A549 (cell line): Measurements from ENCODE around the gene SLC12A7. TPM values are rescaled to one million over a fixed set of nuclear protein-coding genes. Genes with fewer than 3 reads are reported as not detected.
"Not testable (repeated sequence)": the region's sequence is repeated elsewhere in the genome, so short reads cannot be mapped to it uniquely, and the experiment has no call there.

Experiments used
- ATAC-seq, 2 experiments: fragments of 200-7000 bp in 1 of 2; fragments of >200 bp in 1 of 2; cut with Nextera tagmentation in 1 of 2; cut with Tn5 transposase in 1 of 2; 3 replicates each; pipeline versions ENCODE4 v1.8.0 to v1.9.1; 2018 to 2020; ENCODE audit warnings: mild to moderate bottlenecking in 1 of 2, moderate library complexity in 1 of 2
- CTCF ChIA-PET: fragments of 300-600 bp; sonication (Branson Sonifier 250); formaldehyde crosslinking; extraction: SDS; loops from one replicate; lab custom pipeline; 2021; ENCODE audit warnings: antibody characterized with exemption, inconsistent platforms; lab: Yijun Ruan, JAX
- POLR2A ChIA-PET: fragments of 350-600 bp; formaldehyde crosslinking; extraction: SDS; loops from one replicate; lab custom pipeline; 2021; ENCODE audit warnings: antibody characterized with exemption, inconsistent platforms; lab: Yijun Ruan, JAX
- DNase-seq, 2 experiments: peaks; one replicate each; pipeline versions ENCODE4 v3.0.0 to v3.0.0-alpha.2; 2011 to 2016; ENCODE audit warnings: low read depth in 1 of 2, low spot score in 1 of 2
- FAIRE-seq: peaks from 2 replicates; lab custom pipeline; 2011; peaks lifted over from hg19 to GRCh38; lab: Jason Lieb, UNC
- H3K27ac ChIP-seq, 2 experiments: fragments of >200 bp; sonication (Bioruptor Twin); formaldehyde crosslinking; 3 replicates each; pipeline ENCODE4 v1.5.1; 2016 to 2017
- H3K4me1 ChIP-seq: fragments of >200 bp; sonication (Bioruptor Twin); formaldehyde crosslinking; 3 replicates; pipeline ENCODE4 v1.6.1; 2016
- H3K4me2 ChIP-seq: fragments of >200 bp; sonication (Bioruptor Twin); formaldehyde crosslinking; 3 replicates; pipeline ENCODE4 v1.6.1; 2016
- H3K4me3 ChIP-seq: fragments of >200 bp; sonication (Bioruptor Twin); formaldehyde crosslinking; 3 replicates; pipeline ENCODE4 v1.5.1; 2016
- H3K9me3 ChIP-seq: fragments of >200 bp; sonication (Bioruptor Twin); formaldehyde crosslinking; 3 replicates; pipeline ENCODE4 v1.6.1; 2016
- GATA3 ChIP-seq: IDR thresholded peaks from 2 replicates; pipeline ENCODE4 v1.6.1; 2012; ENCODE audit warnings: borderline replicate concordance
- HEYL ChIP-seq: fragments of 250-450 bp; sonication (Bioruptor Pico); IDR thresholded peaks from 2 replicates; pipeline ENCODE4 v1.8.0; 2021; ENCODE audit warnings: mild to moderate bottlenecking, moderate library complexity
- REST ChIP-seq: fragments of 200-600 bp; sonication (generic); IDR thresholded peaks from 2 replicates; pipeline ENCODE4 v1.6.1; 2016; ENCODE audit warnings: antibody characterized with exemption, mild to moderate bottlenecking, moderate library complexity
- WGBS: methylation state at CpG from one replicate; pipeline ENCODE4 v1.1.6; 2017; ENCODE audit errors: missing lambda C conversion rate; 5-methylcytosine and 5-hydroxymethylcytosine counted together
- polyA plus RNA-seq, 4 experiments: library from polyadenylated mRNA; depleted of rRNA in 3 of 4; stranded (reverse); fragments of >200 nt; fragmentation: RNase III in 1 of 4; extraction: RNeasy Plus Mini Kit Qiagen cat#74134 plus additional on column Dnase treatment in 1 of 4; gene quantifications; 2 replicates in 3 of 4; 3 replicates in 1 of 4; pipeline ENCODE4 v1.2.3, GENCODE V29; 2011 to 2017
- small RNA-seq, 6 experiments: library from RNA; depleted of rRNA; stranded (forward); fragments of <200 nt; gene quantifications; one replicate each; pipeline ENCODE3, GENCODE V24; 2012

Gene SLC12A7
- polyA plus RNA-seq, 2 of the 4 experiments (the other 2 are of a cell fraction), result 11.2 to 22.5 TPM

- no peak for FAIRE-seq
- 84% methylated on average over 19 of the region's 19 CpGs for WGBS
- Histone ChIP-seq H3K4me3 (no peak overlapping the region), H3K9me3 (no peaks in the 10 kb centered on the region), H3K4me1 (0 out of 3 replicates have a peak, but pooled peaks cover 3% of the 10 kb centered on the region)
- CTCF ChIA-PET, result interaction anchor here (0.6 to 1.9 kb wide), 8 partner anchors 9 to 166 kb away, joined by 3 to 4 read pairs (median 3); no protein-coding TSS in a partner anchor
- TF ChIP-seq HEYL (CRISPR knock-in tag) (no peak), GATA3 (no peak), REST (no peak)
- TF ChIP-seq, all 56 proteins: peak for 0
- Histone ChIP-seq H3K4me2 (no peak overlapping the region), H3K27ac (no peak overlapping the region)
- DNase-seq (no peak), ATAC-seq (no peak)
- POLR2A ChIA-PET, result no interaction called here
Measured at GRCh38 chr5:1001406-1002270, 110.2 kb downstream of the SLC12A7 start.

GRCh38 chr5:1000831-1001230 lies 111.0 kb downstream of the SLC12A7 start:
- FAIRE-seq, result not testable (repeated sequence)

More at GRCh38 chr5:1000831-1001230, 111.0 kb downstream of the SLC12A7 start:
- ATAC-seq, POLR2A ChIA-PET, DNase-seq, H3K9me3 ChIP-seq, H3K4me2 ChIP-seq, H3K27ac ChIP-seq, H3K4me1 ChIP-seq, H3K4me3 ChIP-seq: not testable (repeated sequence)
- CTCF ChIA-PET, result interaction anchor here (0.6 to 1.1 kb wide), 6 partner anchors 10 to 167 kb away, joined by 3 to 4 read pairs (median 3); no protein-coding TSS in a partner anchor
- 69% methylated on average over 11 of the region's 11 CpGs for WGBS

Small RNA genes lying within 50 kb of the gene (small RNA-seq; reads per million reads assigned to genes)
- 0 reads per million in 6 experiments for gene MIR4635

Other genes with a start within 250 kb of the SLC12A7 start
- gene BRD9, start 219.3 kb downstream of the SLC12A7 start, polyA plus RNA-seq (2011; rRNA removed), result 11.6 and 15.8 TPM in 2 replicates
- gene BRD9, start 219.3 kb downstream of the SLC12A7 start, polyA plus RNA-seq (2017; fragmentation: RNase III; extraction: RNeasy Plus Mini Kit Qiagen cat#74134 plus additional on column Dnase treatment), result 28.9 to 31.0 TPM (median 29.6 TPM) in 3 replicates
- gene TRIP13, start 219.2 kb downstream of the SLC12A7 start, polyA plus RNA-seq (2011; rRNA removed), result 62.4 and 82.4 TPM in 2 replicates
- 54.0 to 60.2 TPM (median 54.6 TPM) in 3 replicates for gene TRIP13, start 219.2 kb downstream of the SLC12A7 start, polyA plus RNA-seq (2017; fragmentation: RNase III; extraction: RNeasy Plus Mini Kit Qiagen cat#74134 plus additional on column Dnase treatment)
- 1.2 and 1.8 TPM in 2 replicates for gene NKD2, start 103.3 kb downstream of the SLC12A7 start, polyA plus RNA-seq (2011; rRNA removed)
- gene NKD2, start 103.3 kb downstream of the SLC12A7 start, polyA plus RNA-seq (2017; fragmentation: RNase III; extraction: RNeasy Plus Mini Kit Qiagen cat#74134 plus additional on column Dnase treatment), result 4.2 to 5.3 TPM (median 4.4 TPM) in 3 replicates
- gene SLC6A19, start 89.5 kb upstream of the SLC12A7 start, polyA plus RNA-seq (2011; rRNA removed), result not detected in 2 replicates
- 0.01 to 0.03 TPM in 2 of 3 replicates, not detected in the other for gene SLC6A19, start 89.5 kb upstream of the SLC12A7 start, polyA plus RNA-seq (2017; fragmentation: RNase III; extraction: RNeasy Plus Mini Kit Qiagen cat#74134 plus additional on column Dnase treatment)
- not detected in 2 replicates for gene SLC6A18, start 113.3 kb upstream of the SLC12A7 start, polyA plus RNA-seq (2011; rRNA removed)
- not detected in 3 replicates for gene SLC6A18, start 113.3 kb upstream of the SLC12A7 start, polyA plus RNA-seq (2017; fragmentation: RNase III; extraction: RNeasy Plus Mini Kit Qiagen cat#74134 plus additional on column Dnase treatment)
- 1.1 and 1.2 TPM in 2 replicates for gene TERT, start 183.0 kb upstream of the SLC12A7 start, polyA plus RNA-seq (2011; rRNA removed)
- 3.9 to 5.2 TPM (median 4.0 TPM) in 3 replicates for gene TERT, start 183.0 kb upstream of the SLC12A7 start, polyA plus RNA-seq (2017; fragmentation: RNase III; extraction: RNeasy Plus Mini Kit Qiagen cat#74134 plus additional on column Dnase treatment)
- gene CLPTM1L, start 233.0 kb upstream of the SLC12A7 start, polyA plus RNA-seq (2011; rRNA removed), result 171 and 175 TPM in 2 replicates
- gene CLPTM1L, start 233.0 kb upstream of the SLC12A7 start, polyA plus RNA-seq (2017; fragmentation: RNase III; extraction: RNeasy Plus Mini Kit Qiagen cat#74134 plus additional on column Dnase treatment), result 169 to 194 TPM (median 173 TPM) in 3 replicates